ENCODE measurements around the gene BLMH. TPM values are rescaled to one million over a fixed set of nuclear protein-coding genes. Genes with fewer than 3 reads are reported as not detected.

Gene BLMH
- total RNA-seq, 1 experiment from 2014 or later, result 28.3 TPM

- peak; percentile 84 for DNase-seq (ENCODE audit: unreplicated experiment)
- Mint-ChIP-seq H3K36me3 (ENCODE audit: insufficient read depth, unreplicated experiment) (no peaks in the 10 kb centered on the region), H3K27me3 (ENCODE audit: insufficient read depth, unreplicated experiment) (no peaks in the 10 kb centered on the region), H3K4me1 (ENCODE audit: insufficient read depth, unreplicated experiment) (no peaks in the 10 kb centered on the region), H3K27ac (ENCODE audit: low read depth, unreplicated experiment) (no peak overlapping the region), H3K4me3 (ENCODE audit: unreplicated experiment) (no peak overlapping the region), H3K9me3 (ENCODE audit: unreplicated experiment) (no peaks in the 10 kb centered on the region)
- CTCF ChIA-PET, result interaction anchor here (0.6 to 1.5 kb wide), 2 partner anchors 16 to 21 kb away, joined by 3 to 6 read pairs; no protein-coding TSS in a partner anchor
- intact Hi-C loops (cut with micrococcal nuclease), result no loop called here
- POLR2A ChIA-PET, result no interaction called here
- TF ChIP-seq, protein P1, sequence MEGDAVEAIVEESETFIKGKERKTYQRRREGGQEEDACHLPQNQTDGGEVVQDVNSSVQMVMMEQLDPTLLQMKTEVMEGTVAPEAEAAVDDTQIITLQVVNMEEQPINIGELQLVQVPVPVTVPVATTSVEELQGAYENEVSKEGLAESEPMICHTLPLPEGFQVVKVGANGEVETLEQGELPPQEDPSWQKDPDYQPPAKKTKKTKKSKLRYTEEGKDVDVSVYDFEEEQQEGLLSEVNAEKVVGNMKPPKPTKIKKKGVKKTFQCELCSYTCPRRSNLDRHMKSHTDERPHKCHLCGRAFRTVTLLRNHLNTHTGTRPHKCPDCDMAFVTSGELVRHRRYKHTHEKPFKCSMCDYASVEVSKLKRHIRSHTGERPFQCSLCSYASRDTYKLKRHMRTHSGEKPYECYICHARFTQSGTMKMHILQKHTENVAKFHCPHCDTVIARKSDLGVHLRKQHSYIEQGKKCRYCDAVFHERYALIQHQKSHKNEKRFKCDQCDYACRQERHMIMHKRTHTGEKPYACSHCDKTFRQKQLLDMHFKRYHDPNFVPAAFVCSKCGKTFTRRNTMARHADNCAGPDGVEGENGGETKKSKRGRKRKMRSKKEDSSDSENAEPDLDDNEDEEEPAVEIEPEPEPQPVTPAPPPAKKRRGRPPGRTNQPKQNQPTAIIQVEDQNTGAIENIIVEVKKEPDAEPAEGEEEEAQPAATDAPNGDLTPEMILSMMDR (IDR thresholded peaks at IDR 0.05; ENCODE audit: unreplicated experiment), result no peak
- BruUV-seq (replicated peaks), result no TSS peak
Observed at GRCh38 chr17:30323895-30324319, 32.2 kb upstream of the BLMH start.

DNA sequence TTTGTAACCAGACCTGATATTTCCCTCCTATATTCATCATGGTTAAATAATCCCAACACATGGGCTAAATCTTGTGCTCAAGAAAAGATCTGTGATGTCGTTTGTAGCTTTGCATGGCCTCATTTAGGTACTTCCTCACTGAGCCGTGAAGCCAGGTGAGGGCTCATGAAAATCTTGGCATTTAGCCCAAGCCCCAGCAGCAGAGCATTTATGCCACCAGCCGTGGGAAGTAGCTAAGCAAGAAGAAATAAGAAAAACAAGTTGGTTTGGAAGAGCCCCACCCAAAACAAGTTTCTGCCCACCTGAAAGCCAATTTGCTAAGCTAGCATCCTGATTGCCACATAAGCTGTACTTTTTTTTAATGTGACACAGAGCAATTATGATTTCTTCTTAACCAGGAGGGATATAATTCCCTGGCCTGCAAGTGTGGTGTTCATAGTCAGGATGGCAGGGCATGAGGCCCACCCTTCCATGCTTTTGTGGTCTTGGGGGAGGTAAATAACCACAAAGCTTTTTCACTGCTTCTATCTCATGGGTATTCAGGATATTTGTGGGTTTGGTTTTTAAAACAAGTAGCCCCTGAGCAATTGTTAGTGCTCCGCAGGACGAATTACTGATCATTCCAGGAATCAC is 31.6 kb upstream of the BLMH start:
- Mint-ChIP-seq H3K36me3 (ENCODE audit: insufficient read depth, unreplicated experiment) (no peaks in the 10 kb centered on the region), H3K27ac (ENCODE audit: low read depth, unreplicated experiment) (no peak overlapping the region), H3K27me3 (ENCODE audit: insufficient read depth, unreplicated experiment) (no peaks in the 10 kb centered on the region), H3K4me1 (ENCODE audit: insufficient read depth, unreplicated experiment) (no peaks in the 10 kb centered on the region), H3K9me3 (ENCODE audit: unreplicated experiment) (no peaks in the 10 kb centered on the region), H3K4me3 (ENCODE audit: unreplicated experiment) (no peak overlapping the region)
- POLR2A ChIA-PET, result interaction anchor here (0.6 to 1.2 kb wide), 2 partner anchors 52 to 187 kb away, joined by 3 read pairs; no protein-coding TSS in a partner anchor
- DNase-seq (ENCODE audit: unreplicated experiment), result peak; percentile 30
- BruUV-seq (replicated peaks), result no TSS peak
- CTCF ChIA-PET, result interaction anchor here (1.0 to 1.5 kb wide), 3 partner anchors 12 to 218 kb away, joined by 4 to 6 read pairs (median 4); no protein-coding TSS in a partner anchor
- intact Hi-C loops (cut with micrococcal nuclease), result no loop called here
- TF ChIP-seq, protein P1 (IDR thresholded peaks at IDR 0.05; ENCODE audit: unreplicated experiment), result no peak

GRCh38 chr17:30321314-30321713 is 29.6 kb upstream of the BLMH start:
- Mint-ChIP-seq H3K27ac (ENCODE audit: low read depth, unreplicated experiment) (no peak overlapping the region), H3K36me3 (ENCODE audit: insufficient read depth, unreplicated experiment) (no peaks in the 10 kb centered on the region), H3K27me3 (ENCODE audit: insufficient read depth, unreplicated experiment) (no peaks in the 10 kb centered on the region), H3K9me3 (ENCODE audit: unreplicated experiment) (no peaks in the 10 kb centered on the region), H3K4me3 (ENCODE audit: unreplicated experiment) (no peak overlapping the region), H3K4me1 (ENCODE audit: insufficient read depth, unreplicated experiment) (no peaks in the 10 kb centered on the region)
- BruUV-seq (replicated peaks), result no TSS peak
- TF ChIP-seq, protein P1 (IDR thresholded peaks at IDR 0.05; ENCODE audit: unreplicated experiment), result no peak
- ChIA-PET CTCF (interaction anchor here (0.6 kb wide), 1 partner anchor 75 kb away, joined by 3 read pairs; no protein-coding TSS in a partner anchor), POLR2A (interaction anchor here (0.7 kb wide), 1 partner anchor 27 kb away, joined by 3 read pairs; no protein-coding TSS in a partner anchor)
- intact Hi-C loops (cut with micrococcal nuclease), result no loop called here
- DNase-seq (ENCODE audit: unreplicated experiment), result no peak

DNA sequence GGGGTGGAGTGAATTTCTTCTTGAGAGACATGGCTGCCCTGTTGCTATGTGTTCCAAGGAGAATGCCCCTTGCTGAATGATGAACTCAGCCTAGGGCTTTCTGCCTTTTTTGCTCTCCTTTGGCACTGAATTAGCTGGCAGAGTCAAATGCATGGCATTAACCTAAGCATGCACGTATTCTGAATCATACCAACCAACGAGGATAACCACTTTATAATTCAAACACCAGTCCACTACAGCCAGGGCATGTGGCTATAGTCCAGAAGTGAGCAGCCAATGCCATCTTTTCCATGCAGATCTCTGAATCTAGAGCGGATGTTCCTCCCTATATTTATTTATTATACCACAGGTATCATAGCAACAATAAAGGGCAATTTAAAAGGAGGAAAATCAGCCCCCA is 26.4 kb upstream of the BLMH start:
- no peak overlapping the region for H3K4me3 Mint-ChIP-seq (ENCODE audit: unreplicated experiment)
- CTCF ChIA-PET, result interaction anchor here (1.1 to 1.2 kb wide), 2 partner anchors 22 to 23 kb away, joined by 3 to 5 read pairs; no protein-coding TSS in a partner anchor
- intact Hi-C loops (cut with micrococcal nuclease), result no loop called here
- DNase-seq (ENCODE audit: unreplicated experiment), result no peak
- H3K4me1 Mint-ChIP-seq (ENCODE audit: insufficient read depth, unreplicated experiment), result peaks cover 5% of the 10 kb centered on the region
- TF ChIP-seq, protein P1 (IDR thresholded peaks at IDR 0.05; ENCODE audit: unreplicated experiment), result no peak
- H3K27ac Mint-ChIP-seq (ENCODE audit: low read depth, unreplicated experiment), result no peak overlapping the region
- no TSS peak for BruUV-seq (replicated peaks)
- H3K9me3 Mint-ChIP-seq (ENCODE audit: unreplicated experiment), result no peaks in the 10 kb centered on the region
- H3K27me3 Mint-ChIP-seq (ENCODE audit: insufficient read depth, unreplicated experiment), result no peaks in the 10 kb centered on the region
- POLR2A ChIA-PET, result no interaction called here
- H3K36me3 Mint-ChIP-seq (ENCODE audit: insufficient read depth, unreplicated experiment), result no peaks in the 10 kb centered on the region

All from MCF 10A (cell line).